HEK293 (cell line): ENCODE measurements around the gene DDX17.

ENCODE experiments used
- CTCF ChIP-seq: fragments of 450-650 bp; formaldehyde crosslinking; IDR thresholded peaks from 2 replicates; pipeline ENCODE4 v1.5.1; 2016; ENCODE audit warnings: missing biosample characterization, missing genetic modification characterization
- SETDB1 ChIP-seq: IDR thresholded peaks from one replicate; pipeline ENCODE4 v1.6.1; 2017; ENCODE audit warnings: mild to moderate bottlenecking, low read length, moderate library complexity, mixed read lengths; ENCODE audit not compliant: insufficient read length
- ZNF404 ChIP-seq: fragments of 450-650 bp; formaldehyde crosslinking; IDR thresholded peaks from 2 replicates; pipeline ENCODE4 v1.5.1; 2017; ENCODE audit warnings: missing biosample characterization, missing genetic modification characterization

- TF ChIP-seq SETDB1 (no peak), ZNF404 (tag by site-specific recombination) (no peak), CTCF (tag by site-specific recombination) (no peak)
These were observed 34.9 kb downstream of the DDX17 start for GRCh38 chr22:38471237-38471636.
